OCI-LY7 (cell line): ENCODE data around the gene CALD1. TPM values are rescaled to one million over a fixed set of nuclear protein-coding genes. Genes with fewer than 3 reads are reported as not detected.

ENCODE experiments used
- BruUV-seq: library from RNA; stranded (reverse); fragments of 400-500 nt; replicated peaks from 2 replicates; lab custom pipeline; 2021; lab: Mats Ljungman, UMichigan
- CTCF ChIA-PET: fragments of 300-600 bp; sonication (Branson Sonifier 250); formaldehyde crosslinking; loops from one replicate; lab custom pipeline; 2022; ENCODE audit warnings: antibody characterized with exemption; ENCODE audit not compliant: unreplicated experiment; lab: Charles Lee
- POLR2A ChIA-PET: fragments of 300-600 bp; sonication (Branson Sonifier 250); formaldehyde crosslinking; loops from one replicate; lab custom pipeline; 2022; ENCODE audit warnings: antibody characterized with exemption; lab: Charles Lee
- DNase-seq: peaks from one replicate; pipeline ENCODE4 v3.0.0-alpha.2; 2015; ENCODE audit warnings: low spot score
- H2AFZ ChIP-seq: fragments of 200-600 bp; sonication (generic), shearing (Covaris generic); 2 replicates; pipeline ENCODE4 v1.6.1; 2014; ENCODE audit warnings: mild to moderate bottlenecking, antibody characterized with exemption, low read length, moderate library complexity
- H3K27ac ChIP-seq: fragments of 200-600 bp; sonication (generic); 2 replicates; pipeline ENCODE4 v1.5.1; 2014; ENCODE audit warnings: mixed run types, low read depth, mild to moderate bottlenecking, moderate library complexity, low read length, inconsistent platforms; ENCODE audit not compliant: poor library complexity, severe bottlenecking
- H3K36me3 ChIP-seq: fragments of 200-600 bp; sonication (generic); 2 replicates; pipeline ENCODE4 v1.6.1; 2014; ENCODE audit warnings: mild to moderate bottlenecking, antibody characterized with exemption, low read length, moderate library complexity, mixed read lengths; ENCODE audit not compliant: insufficient read depth
- H3K4me1 ChIP-seq: fragments of 200-600 bp; sonication (generic); 2 replicates; pipeline ENCODE4 v1.5.1; 2014; ENCODE audit warnings: mild to moderate bottlenecking, low read length; ENCODE audit not compliant: insufficient read depth, poor library complexity, severe bottlenecking
- H3K4me2 ChIP-seq: fragments of 200-600 bp; sonication (generic); 2 replicates; pipeline ENCODE4 v1.6.1; 2014; ENCODE audit warnings: mild to moderate bottlenecking, low read length
- H3K4me3 ChIP-seq: fragments of 200-600 bp; sonication (generic); 2 replicates; pipeline ENCODE4 v1.5.1; 2014; ENCODE audit warnings: mild to moderate bottlenecking, low read depth, low read length; ENCODE audit not compliant: poor library complexity, severe bottlenecking
- H3K79me2 ChIP-seq: fragments of 200-600 bp; sonication (generic); 2 replicates; pipeline ENCODE4 v1.6.1; 2016; ENCODE audit warnings: low read depth, mild to moderate bottlenecking, low read length, moderate library complexity, mixed read lengths; ENCODE audit not compliant: insufficient read depth
- H3K9me2 ChIP-seq: fragments of 200-600 bp; sonication (generic); 2 replicates; pipeline ENCODE4 v1.6.1; 2016; ENCODE audit warnings: mild to moderate bottlenecking, low read length, mixed read lengths; ENCODE audit not compliant: insufficient read depth
- H3K9me3 ChIP-seq: fragments of 200-600 bp; sonication (generic); 2 replicates; pipeline ENCODE4 v1.6.1; 2014; ENCODE audit warnings: mild to moderate bottlenecking, mixed run types, low read length, mixed read lengths
- H4K20me1 ChIP-seq: fragments of 200-600 bp; sonication (generic); 2 replicates; pipeline ENCODE4 v1.6.1; 2014; ENCODE audit warnings: mild to moderate bottlenecking, antibody characterized with exemption, low read length, moderate library complexity, mixed read lengths; ENCODE audit not compliant: insufficient read depth
- CTCF ChIP-seq: fragments of 200-600 bp; sonication (generic); conservative IDR thresholded peaks from 2 replicates; pipeline ENCODE4 v1.5.1; 2014; ENCODE audit warnings: mild to moderate bottlenecking, antibody characterized with exemption, low read length, moderate library complexity, mixed read lengths
- EZH2phosphoT487 ChIP-seq: fragments of 200-600 bp; sonication (generic); IDR thresholded peaks from 2 replicates; pipeline ENCODE4 v1.6.1; 2018; ENCODE audit warnings: low read depth, borderline replicate concordance, mild to moderate bottlenecking, mixed run types, antibody characterized with exemption, low read length, moderate library complexity, mixed read lengths
- intact Hi-C: fragments of 100-400 bp; cut with micrococcal nuclease; formaldehyde crosslinking; loops from one replicate; pipeline ENCODE4 v1.10.0; 2022; ENCODE audit not compliant: unreplicated experiment
- total RNA-seq, 2 experiments: library from RNA; depleted of rRNA in 1 of 2; stranded (reverse); fragments of >200 nt in 1 of 2; shearing (Covaris generic) in 1 of 2; gene quantifications; 2 replicates each; pipeline ENCODE4 v1.2.3, GENCODE V29; 2014 to 2022

Gene CALD1
- total RNA-seq, 2 experiments from 2014 or later = 0.25 to 0.49 TPM

GRCh38 chr7:134767520-134768168, 11.8 kb upstream of the CALD1 start:
- BruUV-seq = no TSS peak
- CTCF ChIA-PET = interaction anchor here (0.6 kb wide), 2 partner anchors 105 to 1476 kb away, joined by 3 to 4 read pairs; no protein-coding TSS in a partner anchor
- peak overlapping the region; percentile 86 for H2AFZ ChIP-seq
- POLR2A ChIA-PET = interaction anchor here (0.6 to 3.2 kb wide), 11 partner anchors 10 to 173 kb away, joined by 3 to 13 read pairs (median 3); partner anchors contain the start of gene BPGM
- H3K9me2 ChIP-seq = no peaks in the 10 kb centered on the region
- H3K4me1 ChIP-seq = peaks cover 21% of the 10 kb centered on the region
- H3K4me2 ChIP-seq = peak overlapping the region; percentile 41
- peaks cover 4% of the 10 kb centered on the region; the same call in 1 of the 2 replicates for H3K9me3 ChIP-seq
- H3K79me2 ChIP-seq = no peaks in the 10 kb centered on the region
- DNase-seq = peak; percentile 85
- no peaks in the 10 kb centered on the region for H3K36me3 ChIP-seq
- peak overlapping the region; percentile 12 for H3K4me3 ChIP-seq
- TF ChIP-seq CTCF (no peak), EZH2phosphoT487 (no peak)
- no peaks in the 10 kb centered on the region for H4K20me1 ChIP-seq
- H3K27ac ChIP-seq = peak overlapping the region; percentile 57
- intact Hi-C loops = loop anchor here (5.0 to 10.0 kb wide), 2 partner anchors 120 to 407 kb away; partner anchors contain the start of genes BPGM and CYREN

GRCh38 chr7:134768243-134768642, 11.2 kb upstream of the CALD1 start:
- ChIA-PET CTCF (no interaction called here), POLR2A (interaction anchor here (0.6 to 3.2 kb wide), 9 partner anchors 10 to 160 kb away, joined by 3 to 13 read pairs (median 3); partner anchors contain the start of gene BPGM)
- no TSS peak for BruUV-seq

More at GRCh38 chr7:134768243-134768642, 11.2 kb upstream of the CALD1 start:
- H3K4me2 ChIP-seq = no peak overlapping the region; the same call in 1 of the 2 replicates
- no peaks in the 10 kb centered on the region for H3K79me2 ChIP-seq
- H3K27ac ChIP-seq = peak overlapping the region; percentile 57
- peak overlapping the region; percentile 86; the same call in 1 of the 2 replicates for H2AFZ ChIP-seq
- TF ChIP-seq EZH2phosphoT487 (no peak), CTCF (no peak)
- H3K36me3 ChIP-seq = no peaks in the 10 kb centered on the region
- H3K9me2 ChIP-seq = no peaks in the 10 kb centered on the region
- no peak overlapping the region for H3K4me3 ChIP-seq
- H4K20me1 ChIP-seq = no peaks in the 10 kb centered on the region
- intact Hi-C loops = loop anchor here (5.0 to 10.0 kb wide), 2 partner anchors 121 to 407 kb away; partner anchors contain the start of genes BPGM and CYREN
- H3K4me1 ChIP-seq = peaks cover 21% of the 10 kb centered on the region
- DNase-seq = no peak
- peaks cover 4% of the 10 kb centered on the region; the same call in 1 of the 2 replicates for H3K9me3 ChIP-seq
